Activated CD4-positive, alpha-beta T cell treated with anti-CD3 and anti-CD28 coated beads for 48 hours (primary cell): ENCODE data around the gene GLB1L.
"Not testable (repeated sequence)": the region's sequence is repeated elsewhere in the genome, so short reads cannot be mapped to it uniquely, and the experiment has no call there.

Experiments used
- DNase-seq: peaks from one replicate; pipeline ENCODE4 v3.0.0-alpha.2; 2020

Gene GLB1L

DNA sequence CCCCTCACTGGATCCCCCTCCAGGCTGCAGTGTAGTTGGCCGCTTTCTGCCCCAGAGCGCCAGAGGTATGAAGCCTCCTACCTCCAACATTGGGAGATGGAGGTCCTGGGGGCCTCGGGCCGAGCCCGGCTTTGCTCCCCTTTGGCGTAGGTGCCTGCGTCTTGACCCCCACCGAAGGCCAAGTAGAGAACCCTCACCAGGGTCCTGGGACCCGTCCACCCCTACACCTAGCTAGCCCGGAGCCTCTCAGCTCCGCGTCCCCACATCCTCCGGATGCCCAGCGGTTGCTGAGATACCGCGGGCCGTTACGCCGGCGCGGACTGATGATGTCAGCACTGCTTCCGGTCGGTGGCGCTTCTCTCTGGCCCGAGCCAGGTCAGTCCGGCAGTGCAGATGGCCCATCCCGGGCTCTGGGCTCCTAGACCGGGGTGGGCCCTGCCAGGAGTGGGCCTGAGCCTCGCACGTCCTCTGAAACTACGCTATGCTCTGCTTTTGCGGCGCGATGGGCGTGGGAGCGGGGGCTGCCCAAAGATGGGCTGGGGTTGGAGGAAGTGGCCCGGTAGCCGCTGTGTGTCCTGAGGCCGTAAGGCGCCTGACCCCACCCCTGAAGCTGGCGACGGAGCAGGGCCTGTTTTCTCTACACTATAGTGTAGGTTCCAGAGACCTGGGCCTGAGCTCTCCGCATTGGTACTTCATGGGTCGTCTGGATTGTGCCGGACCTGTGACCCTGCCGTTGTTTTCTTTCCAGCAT lies at the start of gene GLB1L, which contains the start of gene STK16:
GLB1L (minus strand) TSS at position 297 of the 751 bp plus-strand sequence. CDS start 1,871 bp downstream, outside the sequence.
STK16 (plus strand) TSS at position 332 of the 751 bp plus-strand sequence. CDS start 521 bp downstream, outside the sequence.
- DNase-seq: peak; percentile 93

DNA sequence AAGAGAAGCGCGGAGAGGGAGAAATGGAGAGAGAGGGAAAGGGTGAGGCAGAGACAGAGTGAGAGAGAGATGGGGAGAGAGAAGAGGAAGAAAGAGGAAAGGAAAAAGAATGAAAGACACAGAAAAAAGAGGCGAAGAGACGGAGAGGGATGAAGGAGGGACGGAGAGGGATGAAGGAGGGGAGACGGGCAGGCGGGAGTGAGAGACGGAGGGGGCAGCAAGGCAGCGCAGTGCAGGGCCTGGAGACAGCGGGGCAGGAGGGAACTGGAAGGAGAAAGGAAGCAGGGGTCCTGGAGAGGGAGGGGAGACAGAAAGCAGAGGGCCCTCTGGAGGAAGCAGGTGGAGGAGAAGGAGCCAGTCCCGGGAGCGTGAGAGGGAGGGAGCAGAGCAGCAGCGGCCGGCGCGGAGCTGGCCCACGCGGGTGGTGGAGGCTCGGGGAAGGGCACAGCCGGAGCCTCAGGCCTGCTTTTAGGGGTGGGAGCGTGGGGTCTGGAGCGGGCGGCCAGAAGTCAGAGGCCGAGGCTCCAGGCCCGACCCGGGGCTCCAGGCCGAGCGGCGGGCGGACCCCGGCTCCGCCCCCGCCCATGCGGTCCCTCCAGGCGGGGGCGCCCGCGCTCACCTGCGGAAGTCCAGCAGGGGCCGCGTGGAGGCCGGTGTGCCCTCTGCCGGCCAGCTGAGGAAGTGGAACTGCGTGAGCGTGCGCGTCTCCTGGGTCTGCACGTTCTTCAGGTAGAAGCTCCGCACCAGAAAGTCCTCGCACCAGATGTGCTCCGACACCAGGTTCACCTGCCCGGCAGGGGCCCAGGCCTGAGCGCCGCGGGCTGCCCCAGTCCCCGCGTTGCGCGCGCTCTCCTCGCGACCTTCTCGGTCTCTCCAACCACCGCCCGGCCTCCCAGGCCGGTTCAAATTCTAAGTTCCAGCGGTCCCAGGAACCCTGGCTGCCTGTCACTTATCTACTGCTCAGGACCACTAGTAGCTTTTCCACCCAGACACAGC lies 49.4 kb upstream of the GLB1L start:
- peak; percentile 92 for DNase-seq

GRCh38 chr2:219293736-219294231 lies 48.5 kb upstream of the GLB1L start:
- DNase-seq: peak; percentile 1

GRCh38 chr2:219292616-219293015 lies 47.4 kb upstream of the GLB1L start:
- DNase-seq: peak; percentile 1

- DNase-seq: no peak
These were observed 46.8 kb upstream of the GLB1L start for GRCh38 chr2:219291910-219292490.

GRCh38 chr2:219291394-219291793 lies 46.1 kb upstream of the GLB1L start:
- DNase-seq: no peak

DNA sequence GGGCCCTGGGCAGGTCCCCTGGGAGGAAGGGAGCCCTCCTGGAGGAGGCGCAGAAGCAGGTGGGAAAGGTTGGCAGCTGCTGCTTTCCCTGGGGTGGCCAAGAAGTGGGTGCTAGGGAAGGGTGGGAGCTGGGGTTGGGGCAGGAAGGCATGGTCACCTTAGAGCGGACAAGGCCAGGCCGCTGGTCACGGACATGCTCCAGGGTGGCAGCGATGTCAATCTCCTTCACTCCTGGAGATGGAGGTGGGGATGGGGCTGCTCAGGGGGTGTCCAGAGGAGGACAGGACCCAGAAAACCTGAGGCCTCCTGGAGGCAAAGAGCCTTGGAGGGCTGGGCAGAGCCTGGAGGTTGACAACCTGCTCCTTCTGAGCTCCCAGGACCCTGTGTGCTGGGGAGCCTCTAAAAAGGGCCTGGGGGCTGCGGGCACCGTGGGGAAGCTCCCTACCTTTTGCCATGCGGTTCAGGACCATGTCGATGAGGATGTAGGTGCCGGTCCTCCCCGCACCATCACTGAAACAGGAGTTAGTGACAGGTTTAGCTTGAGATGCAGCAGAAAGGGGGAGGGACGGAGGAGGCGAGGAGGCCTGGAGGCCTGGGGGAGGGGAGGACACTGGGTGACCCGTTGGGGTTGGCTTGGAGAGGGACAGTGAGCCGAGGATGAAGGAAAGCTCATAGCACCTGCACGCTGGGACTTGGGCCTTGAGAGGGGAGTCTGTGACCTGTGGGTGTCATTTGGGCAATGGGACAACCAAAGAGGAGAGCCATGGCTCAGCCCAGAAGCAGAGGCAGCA lies 45.3 kb upstream of the GLB1L start:
- DNase-seq: no peak

- DNase-seq: no peak
These were observed 44.5 kb upstream of the GLB1L start for GRCh38 chr2:219289537-219290361.

DNA sequence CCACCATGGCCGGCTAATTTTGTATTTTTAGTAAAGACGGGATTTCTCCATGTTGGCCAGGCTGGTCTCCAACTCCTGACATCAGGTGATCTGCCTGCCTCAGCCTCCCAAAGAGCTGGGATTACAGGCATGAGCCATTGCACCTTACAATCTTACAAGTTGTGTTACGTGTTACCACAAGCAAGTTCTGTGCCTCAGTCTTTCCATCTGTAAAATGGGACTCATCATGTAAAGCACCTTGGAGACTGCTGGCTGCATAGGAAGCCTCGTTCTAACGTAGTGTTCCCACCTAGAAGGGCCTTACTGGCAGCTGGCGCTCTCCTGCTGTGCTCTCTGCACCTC lies 43.9 kb upstream of the GLB1L start:
- no peak for DNase-seq

DNA sequence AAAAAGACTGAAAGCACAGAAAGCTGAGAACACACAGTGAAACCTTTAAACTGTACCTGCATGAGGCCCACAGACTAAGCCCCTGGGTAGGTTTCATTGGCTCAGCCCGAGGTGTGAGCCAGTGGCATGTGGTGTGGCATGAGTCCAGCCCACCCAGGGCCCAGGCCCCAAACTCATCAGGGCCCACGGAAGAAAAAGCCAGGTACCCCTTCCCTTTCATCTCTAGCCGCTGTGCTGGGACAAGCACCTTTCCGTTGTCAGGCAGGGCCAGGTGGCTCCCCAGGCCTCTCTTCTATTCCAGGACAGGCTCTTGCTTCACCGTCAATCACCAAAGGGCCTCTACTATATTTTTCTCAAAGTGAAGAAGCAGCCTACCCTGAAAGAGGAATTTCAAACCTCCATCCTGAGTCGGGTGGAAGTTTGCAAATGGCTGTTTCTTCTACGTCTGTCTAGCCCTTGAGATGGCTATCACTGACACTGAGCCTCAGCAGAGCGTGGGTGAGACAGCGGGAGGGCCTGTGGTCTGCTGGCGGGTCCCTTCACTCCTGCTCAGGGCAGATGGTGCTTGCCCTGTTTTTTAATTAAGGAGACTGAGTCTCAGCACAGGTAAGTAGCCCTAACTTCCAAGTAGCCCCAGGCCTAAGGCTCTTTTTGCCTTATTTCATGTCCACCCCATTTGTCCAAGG lies 42.5 kb upstream of the GLB1L start:
- no peak for DNase-seq

- DNase-seq: not testable (repeated sequence)
These were observed 41.8 kb upstream of the GLB1L start for GRCh38 chr2:219287116-219287440.

DNA sequence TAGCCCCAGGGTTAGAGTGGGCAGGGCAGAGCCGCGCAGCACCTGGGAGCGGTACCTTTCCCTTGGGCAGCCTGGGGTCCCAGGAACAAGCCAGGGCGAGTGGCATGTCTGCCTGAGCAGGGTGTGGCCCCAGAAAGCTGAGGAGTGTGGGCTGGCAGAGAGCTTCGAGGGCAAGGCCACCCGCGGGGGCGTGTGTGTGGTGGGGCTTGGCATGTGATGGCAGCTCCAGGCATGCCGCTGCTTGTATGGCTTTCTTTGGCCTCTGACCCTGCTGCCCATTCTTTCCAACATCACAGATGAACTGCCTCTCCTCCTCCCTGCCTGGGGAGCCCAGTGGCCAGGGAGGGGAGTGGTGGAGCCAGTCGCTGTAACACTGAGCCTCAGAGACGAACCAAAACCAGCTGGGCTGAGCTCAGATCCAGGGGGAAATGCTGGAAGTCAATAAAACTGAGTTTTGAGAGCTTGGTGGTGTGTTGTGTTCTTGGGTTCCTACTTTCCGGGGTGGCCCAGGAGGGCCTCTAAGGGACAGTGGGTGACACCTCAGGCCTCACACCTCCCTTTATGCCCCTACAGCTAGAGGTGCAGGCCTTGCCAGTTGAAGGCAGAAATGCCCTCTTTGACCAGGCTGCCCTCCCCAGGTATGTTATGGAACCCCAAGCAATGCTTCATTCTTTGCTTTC lies 41.3 kb upstream of the GLB1L start:
- DNase-seq: no peak

GRCh38 chr2:219285894-219286425 lies 40.7 kb upstream of the GLB1L start:
- no peak for DNase-seq

GRCh38 chr2:219285373-219285735 lies 40.1 kb upstream of the GLB1L start:
- no peak for DNase-seq

DNA sequence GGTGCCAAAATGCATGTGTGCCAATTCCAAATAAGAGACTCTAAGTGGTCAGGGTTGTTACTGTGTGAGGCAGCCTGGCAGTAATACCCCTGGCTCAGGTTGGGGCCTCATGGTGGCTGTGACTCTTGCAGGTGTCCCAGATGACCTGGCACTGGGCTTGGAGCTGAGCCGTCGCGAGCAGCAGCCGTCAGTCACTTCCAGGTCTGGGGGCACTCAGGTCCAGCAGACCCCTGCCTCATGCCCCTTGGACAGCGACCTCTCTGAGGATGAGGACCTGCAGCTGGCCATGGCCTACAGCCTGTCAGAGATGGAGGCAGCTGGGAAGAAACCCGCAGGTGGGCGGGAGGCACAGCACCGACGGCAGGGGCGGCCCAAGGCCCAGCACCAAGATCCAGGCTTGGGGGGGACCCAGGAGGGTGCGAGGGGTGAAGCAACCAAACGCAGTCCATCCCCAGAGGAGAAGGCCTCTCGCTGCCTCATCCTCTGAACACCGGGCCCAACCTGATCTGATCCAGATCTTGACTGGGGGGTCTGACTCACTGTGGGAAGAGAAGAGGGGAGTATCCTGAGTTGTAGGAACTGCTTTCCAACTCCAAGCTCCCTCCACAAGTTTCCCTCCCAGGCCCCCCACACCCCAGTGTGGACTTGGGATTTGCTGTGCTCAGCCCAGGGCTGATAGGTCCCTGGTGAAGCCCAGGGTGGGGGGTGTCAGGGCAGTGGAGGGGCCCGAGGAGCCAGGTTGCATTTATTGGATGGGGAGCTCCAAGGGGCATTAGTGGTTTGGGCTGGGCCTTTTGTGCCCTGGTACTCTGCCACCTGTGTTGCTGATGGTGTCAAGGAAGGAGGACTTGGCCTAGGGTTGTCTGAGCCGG lies 39.5 kb upstream of the GLB1L start:
- DNase-seq: no peak

DNA sequence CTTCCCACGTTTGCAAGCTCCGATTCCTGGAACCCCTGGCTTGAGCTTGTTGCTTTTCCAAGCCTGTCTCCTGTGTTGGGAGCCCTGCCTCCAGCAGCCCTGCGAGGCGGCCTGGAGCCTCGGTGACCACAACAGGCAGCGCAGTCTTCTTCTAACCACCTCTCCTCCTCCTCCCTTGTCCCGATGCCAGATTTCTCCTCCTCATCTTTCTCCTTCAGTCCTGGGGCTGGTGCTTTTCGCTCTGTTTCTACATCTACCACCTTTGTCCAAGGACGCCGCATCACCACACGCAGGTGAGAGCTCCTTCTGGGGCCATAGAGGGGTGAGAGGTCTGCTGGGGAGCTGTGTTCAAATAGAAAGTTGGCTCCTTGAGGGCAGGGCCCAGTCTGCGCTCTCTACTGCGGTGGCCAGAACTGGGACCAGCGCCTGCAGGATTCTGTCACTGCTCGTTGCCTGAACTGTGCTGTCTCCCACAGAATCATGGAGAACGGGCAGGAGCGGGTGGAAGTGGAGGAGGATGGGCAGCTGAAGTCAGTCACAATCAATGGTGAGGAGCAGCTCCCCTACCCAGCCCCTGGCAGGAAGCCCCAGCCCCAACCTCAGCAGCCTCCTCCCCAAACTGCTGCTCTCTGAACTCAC lies 37.8 kb upstream of the GLB1L start:
- no peak for DNase-seq

GRCh38 chr2:219282375-219282774 lies 37.1 kb upstream of the GLB1L start:
- no peak for DNase-seq

GRCh38 chr2:219281588-219281987 lies 36.3 kb upstream of the GLB1L start:
- DNase-seq: no peak

DNA sequence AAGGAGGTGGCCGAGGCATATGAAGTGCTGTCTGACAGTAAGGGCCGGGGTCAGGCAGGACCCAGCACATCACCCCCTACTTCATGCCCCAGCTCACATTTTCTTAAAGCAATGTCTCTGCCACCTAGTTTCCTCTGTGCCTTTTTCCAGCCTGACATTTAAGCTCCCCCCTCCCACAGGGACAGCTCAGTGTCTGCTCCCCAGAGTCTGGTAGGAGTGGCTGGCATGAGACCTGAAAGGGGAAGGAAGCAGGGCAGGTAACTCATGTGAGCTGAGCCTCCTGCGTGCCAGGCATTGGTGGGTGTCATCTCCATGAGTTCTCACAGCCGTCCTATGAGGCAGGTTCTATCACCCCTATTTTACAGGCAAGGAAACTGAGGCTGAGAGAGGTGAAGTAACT lies 35.4 kb upstream of the GLB1L start:
- DNase-seq: no peak
